ENCODE measurements around the gene TMEM50B.
"Not testable (repeated sequence)": the region's sequence is repeated elsewhere in the genome, so short reads cannot be mapped to it uniquely, and the experiment has no call there.

The TMEM50B gene

GRCh38 chr21:33479679-33480480 is at the start of gene TMEM50B:
Gene TMEM50B, minus strand, starts transcription at chr21:33479974. Its CDS starts 11,089 bp downstream, at chr21:33468885.
- peak; percentile 96 for DNase-seq (ENCODE audit: low spot score)

GRCh38 chr21:33522953-33523349 is 43.2 kb upstream of the TMEM50B start:
- no peak for DNase-seq (ENCODE audit: low spot score)

GRCh38 chr21:33522297-33522952 is 42.7 kb upstream of the TMEM50B start:
- no peak for DNase-seq (ENCODE audit: low spot score)

- no peak for DNase-seq (ENCODE audit: low spot score)
Measured at GRCh38 chr21:33518899-33519298, 39.1 kb upstream of the TMEM50B start.

- DNase-seq (ENCODE audit: low spot score), result no peak
Measured at GRCh38 chr21:33514229-33514628, 34.5 kb upstream of the TMEM50B start.

GRCh38 chr21:33512481-33512880 is 32.7 kb upstream of the TMEM50B start:
- no peak for DNase-seq (ENCODE audit: low spot score)

GRCh38 chr21:33511639-33512038 is 31.9 kb upstream of the TMEM50B start:
- DNase-seq (ENCODE audit: low spot score), result no peak

GRCh38 chr21:33510826-33511225 is 31.1 kb upstream of the TMEM50B start:
- no peak for DNase-seq (ENCODE audit: low spot score)

GRCh38 chr21:33507003-33507402 is 27.2 kb upstream of the TMEM50B start:
- not testable (repeated sequence) for DNase-seq (ENCODE audit: low spot score)

- DNase-seq (ENCODE audit: low spot score), result no peak
Measured at GRCh38 chr21:33505833-33506232, 26.1 kb upstream of the TMEM50B start.

GRCh38 chr21:33496345-33496744 is 16.6 kb upstream of the TMEM50B start:
- DNase-seq (ENCODE audit: low spot score), result no peak

GRCh38 chr21:33495743-33496142 is 16.0 kb upstream of the TMEM50B start:
- DNase-seq (ENCODE audit: low spot score), result no peak

GRCh38 chr21:33493756-33494155 is 14.0 kb upstream of the TMEM50B start:
- DNase-seq (ENCODE audit: low spot score), result no peak

GRCh38 chr21:33492571-33492970 is 12.8 kb upstream of the TMEM50B start:
- DNase-seq (ENCODE audit: low spot score), result no peak

- peak; percentile 94 for DNase-seq (ENCODE audit: low spot score)
Measured at GRCh38 chr21:33491373-33492102, 11.8 kb upstream of the TMEM50B start, which contains the start of gene DNAJC28. Gene DNAJC28, minus strand, starts transcription at chr21:33491716. Its CDS starts 2,323 bp downstream, at chr21:33489393.

- DNase-seq (ENCODE audit: low spot score), result no peak
Measured at GRCh38 chr21:33490991-33491372, 11.2 kb upstream of the TMEM50B start.

- no peak for DNase-seq (ENCODE audit: low spot score)
Measured at GRCh38 chr21:33488936-33489335, 9.2 kb upstream of the TMEM50B start.

GRCh38 chr21:33487996-33488395 is 8.2 kb upstream of the TMEM50B start:
- DNase-seq (ENCODE audit: low spot score), result no peak

GRCh38 chr21:33481314-33481943 is 1.7 kb upstream of the TMEM50B start:
- DNase-seq (ENCODE audit: low spot score), result no peak

- no peak for DNase-seq (ENCODE audit: low spot score)
Measured at GRCh38 chr21:33480481-33481103, 818 bp upstream of the TMEM50B start.

GRCh38 chr21:33478935-33479678 is 667 bp downstream of the TMEM50B start:
- DNase-seq (ENCODE audit: low spot score), result peak; percentile 32

Measured in CD4-positive, alpha-beta T cell treated with Interleukin-15 for 4 hours (primary cell).